ENCODE data around the gene TMEM14C. TPM values are rescaled to one million over a fixed set of nuclear protein-coding genes. Genes with fewer than 3 reads are reported as not detected.

TMEM14C gene
- total and polyA plus RNA-seq, 12 donors: 105 to 133 (median 115) TPM

- no peak overlapping the region for H3K4me3 ChIP-seq
- no peaks in the 10 kb centered on the region for H3K4me1 ChIP-seq
- ATAC-seq (no peak), DNase-seq (no peak)
- TF ChIP-seq CTCF (IDR thresholded peaks at IDR 0.05): no peak
- intact Hi-C loops (cut with DNase I): no loop called here
- no peaks in the 10 kb centered on the region for H3K9me3 ChIP-seq
- no peaks in the 10 kb centered on the region for H3K27me3 ChIP-seq
- H3K36me3 ChIP-seq: no peaks in the 10 kb centered on the region
- no peak overlapping the region for H3K27ac ChIP-seq
These were observed 40.4 kb upstream of the TMEM14C start for GRCh38 chr6:10682355-10682988.

GRCh38 chr6:10684618-10685017 is 38.3 kb upstream of the TMEM14C start:
- no peaks in the 10 kb centered on the region for H3K36me3 ChIP-seq

GRCh38 chr6:10685092-10685915 is 37.6 kb upstream of the TMEM14C start:
- Histone ChIP-seq H3K36me3 (no peaks in the 10 kb centered on the region), H3K27ac (no peak overlapping the region), H3K9me3 (no peaks in the 10 kb centered on the region), H3K4me3 (no peak overlapping the region), H3K27me3 (no peaks in the 10 kb centered on the region), H3K4me1 (no peaks in the 10 kb centered on the region)
- 65 to 75% methylated on average over 3 of the region's 3 CpGs for WGBS, 2 donors
- no peak for DNase-seq
- intact Hi-C loops (cut with DNase I): no loop called here
- ATAC-seq: no peak
- no peak for TF ChIP-seq CTCF (IDR thresholded peaks at IDR 0.05)

More at GRCh38 chr6:10684618-10685017, 38.3 kb upstream of the TMEM14C start:
- no peaks in the 10 kb centered on the region for H3K4me1 ChIP-seq
- DNase-seq (no peak), ATAC-seq (no peak)
- no peaks in the 10 kb centered on the region for H3K9me3 ChIP-seq
- H3K4me3 ChIP-seq: no peak overlapping the region
- WGBS, 2 donors: 72 to 78% methylated on average over 5 of the region's 5 CpGs
- TF ChIP-seq CTCF (IDR thresholded peaks at IDR 0.05): no peak
- intact Hi-C loops (cut with DNase I): no loop called here
- no peaks in the 10 kb centered on the region for H3K27me3 ChIP-seq
- no peak overlapping the region for H3K27ac ChIP-seq

GRCh38 chr6:10686901-10687300 is 36.0 kb upstream of the TMEM14C start:
- Histone ChIP-seq H3K4me1 (no peaks in the 10 kb centered on the region), H3K4me3 (no peak overlapping the region), H3K9me3 (no peaks in the 10 kb centered on the region), H3K36me3 (no peaks in the 10 kb centered on the region), H3K27ac (no peak overlapping the region), H3K27me3 (no peaks in the 10 kb centered on the region)
- no peak for TF ChIP-seq CTCF (IDR thresholded peaks at IDR 0.05)
- intact Hi-C loops (cut with DNase I): no loop called here
- no peak for DNase-seq
- ATAC-seq: no peak
- WGBS, 2 donors: 83 to 84% methylated on average over 8 of the region's 8 CpGs
